Ishikawa (cell line): ENCODE measurements around the gene GRB10.

Experiments used
- EGR1 ChIP-seq: IDR thresholded peaks from 2 replicates; pipeline ENCODE4 v1.6.1; 2012
- EP300 ChIP-seq: IDR thresholded peaks from 2 replicates; pipeline ENCODE4 v1.6.1; 2012; ENCODE audit warnings: borderline replicate concordance
- FOXM1 ChIP-seq: IDR thresholded peaks from 2 replicates; pipeline ENCODE4 v1.6.1; 2012; ENCODE audit warnings: low read depth, borderline replicate concordance
- NFIC ChIP-seq: IDR thresholded peaks from 2 replicates; pipeline ENCODE4 v1.6.1; 2012
- REST ChIP-seq: IDR thresholded peaks from 2 replicates; pipeline ENCODE4 v1.6.1; 2012; ENCODE audit warnings: low read depth, mild to moderate bottlenecking
- TCF12 ChIP-seq: IDR thresholded peaks from 2 replicates; pipeline ENCODE4 v1.6.1; 2012; ENCODE audit warnings: low read depth
- TEAD4 ChIP-seq: IDR thresholded peaks from 2 replicates; pipeline ENCODE4 v1.6.1; 2012

DNA sequence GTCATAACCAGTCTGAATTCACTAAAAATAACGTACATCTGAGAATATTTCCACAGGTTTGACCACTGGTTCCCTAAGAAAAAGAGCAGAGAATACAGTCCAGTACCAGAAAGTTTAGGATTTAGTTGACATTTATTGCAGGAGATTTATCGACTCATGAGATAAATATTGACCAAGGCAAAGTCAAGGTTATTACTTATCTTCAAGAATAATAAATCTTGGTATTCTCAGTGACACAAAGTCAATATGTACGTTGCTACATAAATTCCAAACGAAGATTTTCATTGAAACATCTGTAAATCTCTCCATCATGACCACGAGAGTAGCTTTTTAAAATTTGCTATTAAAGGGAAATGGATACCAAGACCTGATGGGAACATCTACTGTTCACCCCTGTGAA, 39.4 kb upstream of the GRB10 start:
- TF ChIP-seq TCF12 (no peak), TEAD4 (no peak), EP300 (no peak), FOXM1 (no peak), EGR1 (no peak), REST (no peak), NFIC (no peak)
